WI38 (cell line): ENCODE data around the gene B4GALT5.
"Not testable (repeated sequence)": the region's sequence is repeated elsewhere in the genome, so short reads cannot be mapped to it uniquely, and the experiment has no call there.

Experiments used
- H3K4me3 ChIP-seq: 2 replicates; pipeline ENCODE4 v1.5.1; 2011; ENCODE audit warnings: low read depth, mild to moderate bottlenecking, control low read depth, low read length
- TF ChIP-seq, protein P1 (sequence below): IDR thresholded peaks from 2 replicates; pipeline ENCODE4 v1.5.1; 2012; ENCODE audit warnings: low read depth, mild to moderate bottlenecking, control low read depth, low read length

Gene B4GALT5

DNA sequence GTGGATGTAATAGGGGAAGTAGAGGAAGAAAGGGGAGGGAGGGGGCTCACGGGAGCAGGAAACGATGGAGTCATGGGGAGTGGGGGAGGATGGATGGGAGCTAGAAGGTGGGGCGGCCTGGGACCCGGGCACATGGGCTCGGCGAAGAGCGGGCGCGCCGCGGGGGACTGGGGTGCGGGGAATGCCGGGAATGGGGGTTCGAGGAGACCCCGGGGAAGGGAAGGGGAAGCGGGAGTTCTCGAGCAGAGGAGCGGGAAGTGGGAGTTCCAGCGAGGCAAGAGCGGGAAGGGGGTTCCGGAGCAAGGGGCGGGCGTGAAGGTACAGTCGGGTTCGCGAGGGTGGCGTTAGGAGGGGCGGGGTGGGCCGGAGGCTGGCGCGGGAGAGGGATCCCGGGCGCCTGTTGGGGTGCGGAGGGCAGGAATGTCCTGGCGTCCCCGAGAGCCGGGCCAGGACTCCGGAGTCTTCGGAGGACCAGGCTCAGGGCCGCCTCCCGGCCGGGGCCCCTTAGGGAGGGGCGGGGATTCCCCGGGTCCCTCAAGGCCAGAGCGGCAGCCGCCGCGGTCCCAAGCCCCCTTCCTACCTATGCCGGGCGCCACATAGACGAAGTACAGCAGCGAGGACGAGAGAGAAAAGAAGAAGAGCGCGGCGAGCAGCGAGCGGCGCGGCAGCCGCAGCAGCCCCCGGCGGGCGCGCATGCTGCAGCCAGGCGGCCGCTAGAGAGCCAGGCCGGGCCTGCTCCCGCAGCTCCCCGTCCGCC lies 504 bp downstream of the B4GALT5 start:
- H3K4me3 ChIP-seq = peak overlapping the region; percentile 80
- TF ChIP-seq, protein P1, sequence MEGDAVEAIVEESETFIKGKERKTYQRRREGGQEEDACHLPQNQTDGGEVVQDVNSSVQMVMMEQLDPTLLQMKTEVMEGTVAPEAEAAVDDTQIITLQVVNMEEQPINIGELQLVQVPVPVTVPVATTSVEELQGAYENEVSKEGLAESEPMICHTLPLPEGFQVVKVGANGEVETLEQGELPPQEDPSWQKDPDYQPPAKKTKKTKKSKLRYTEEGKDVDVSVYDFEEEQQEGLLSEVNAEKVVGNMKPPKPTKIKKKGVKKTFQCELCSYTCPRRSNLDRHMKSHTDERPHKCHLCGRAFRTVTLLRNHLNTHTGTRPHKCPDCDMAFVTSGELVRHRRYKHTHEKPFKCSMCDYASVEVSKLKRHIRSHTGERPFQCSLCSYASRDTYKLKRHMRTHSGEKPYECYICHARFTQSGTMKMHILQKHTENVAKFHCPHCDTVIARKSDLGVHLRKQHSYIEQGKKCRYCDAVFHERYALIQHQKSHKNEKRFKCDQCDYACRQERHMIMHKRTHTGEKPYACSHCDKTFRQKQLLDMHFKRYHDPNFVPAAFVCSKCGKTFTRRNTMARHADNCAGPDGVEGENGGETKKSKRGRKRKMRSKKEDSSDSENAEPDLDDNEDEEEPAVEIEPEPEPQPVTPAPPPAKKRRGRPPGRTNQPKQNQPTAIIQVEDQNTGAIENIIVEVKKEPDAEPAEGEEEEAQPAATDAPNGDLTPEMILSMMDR = no peak

DNA sequence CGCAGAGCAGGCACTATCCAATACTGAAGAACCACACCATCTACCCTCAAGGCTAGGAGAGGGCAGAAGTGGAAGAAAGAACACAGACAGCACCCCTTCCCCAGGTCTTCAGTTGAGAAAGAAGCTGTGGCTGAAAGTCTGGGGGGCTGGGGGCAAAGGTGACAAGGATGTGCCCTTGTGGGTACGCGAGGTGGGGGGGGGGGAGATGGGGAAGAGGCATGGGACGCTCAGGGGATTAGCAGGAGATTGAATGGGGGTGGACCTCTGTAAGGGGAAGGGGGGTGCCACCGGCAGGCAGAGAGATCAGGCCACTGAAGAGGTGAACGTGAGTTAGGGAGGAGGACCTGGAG lies 1.1 kb downstream of the B4GALT5 start:
- TF ChIP-seq, protein P1 = no peak
- H3K4me3 ChIP-seq = peak overlapping the region; percentile 80

DNA sequence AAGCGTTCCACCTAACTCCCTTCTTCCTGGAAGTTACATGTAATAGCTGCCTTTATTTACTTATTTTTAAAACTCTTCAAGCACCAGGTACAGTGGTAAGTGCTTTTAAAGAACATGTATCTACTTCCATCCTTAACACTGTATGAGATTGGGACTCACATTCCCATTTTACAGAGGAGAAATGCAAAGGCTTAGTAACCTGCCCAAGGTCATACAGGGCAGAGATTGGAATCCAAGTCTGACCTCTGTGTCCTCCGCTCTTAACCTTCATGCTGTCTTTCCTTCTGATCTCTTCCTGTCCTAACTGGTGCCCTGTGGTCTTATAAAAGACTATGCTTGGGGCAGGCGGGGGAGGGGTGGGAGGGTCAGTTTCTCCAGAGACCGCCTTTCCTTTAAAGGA lies 1.6 kb downstream of the B4GALT5 start:
- H3K4me3 ChIP-seq = peak overlapping the region; percentile 80
- TF ChIP-seq, protein P1 = no peak

DNA sequence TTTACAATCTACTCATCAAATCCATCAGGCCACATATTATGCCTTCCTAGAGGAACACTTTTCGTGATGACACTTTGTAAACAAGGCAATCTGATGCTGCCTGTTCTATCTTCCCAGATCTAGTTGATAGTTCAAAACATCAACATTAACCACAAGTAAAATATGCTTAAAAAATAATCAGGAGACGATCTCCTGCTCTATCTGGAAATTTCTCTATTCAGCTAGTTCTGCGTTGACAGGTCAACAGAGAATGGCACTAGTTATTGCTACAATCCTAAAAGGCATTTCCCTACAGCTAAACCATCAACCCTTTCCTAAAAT lies 2.1 kb downstream of the B4GALT5 start:
- TF ChIP-seq, protein P1 = no peak
- no peak overlapping the region for H3K4me3 ChIP-seq

DNA sequence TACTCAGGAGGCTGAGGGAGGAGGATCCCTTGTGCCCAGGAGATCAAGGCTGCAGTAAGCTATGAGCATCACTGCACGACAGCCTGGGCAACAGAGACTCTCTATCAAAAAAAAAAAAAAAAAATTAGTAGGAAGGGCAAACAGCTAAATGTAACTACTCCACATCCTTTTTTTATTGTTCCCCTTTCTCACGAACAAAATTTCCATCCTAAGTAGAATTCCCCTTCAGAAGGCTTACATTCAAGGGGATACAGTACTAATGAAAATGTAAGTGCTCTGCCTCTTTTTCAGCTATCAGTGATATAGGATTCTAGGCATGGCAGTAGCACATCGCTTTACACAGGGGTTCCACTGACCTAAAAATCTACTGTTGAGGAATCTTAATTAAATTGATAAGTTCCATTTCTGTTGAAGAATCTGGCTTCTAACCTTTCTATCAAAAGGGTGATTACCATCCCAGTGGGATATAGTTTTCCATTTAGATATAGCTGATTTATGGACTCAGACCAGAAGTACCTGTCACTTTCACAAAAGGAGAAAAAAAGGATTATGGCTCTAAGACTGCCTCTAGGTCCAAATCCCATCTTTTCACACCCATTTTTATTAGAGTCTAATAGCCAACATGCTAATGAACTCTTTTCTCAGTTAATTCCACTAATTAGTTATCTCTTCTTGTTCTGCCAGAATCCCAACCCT lies 2.6 kb downstream of the B4GALT5 start:
- H3K4me3 ChIP-seq = no peak overlapping the region
- TF ChIP-seq, protein P1 = no peak

DNA sequence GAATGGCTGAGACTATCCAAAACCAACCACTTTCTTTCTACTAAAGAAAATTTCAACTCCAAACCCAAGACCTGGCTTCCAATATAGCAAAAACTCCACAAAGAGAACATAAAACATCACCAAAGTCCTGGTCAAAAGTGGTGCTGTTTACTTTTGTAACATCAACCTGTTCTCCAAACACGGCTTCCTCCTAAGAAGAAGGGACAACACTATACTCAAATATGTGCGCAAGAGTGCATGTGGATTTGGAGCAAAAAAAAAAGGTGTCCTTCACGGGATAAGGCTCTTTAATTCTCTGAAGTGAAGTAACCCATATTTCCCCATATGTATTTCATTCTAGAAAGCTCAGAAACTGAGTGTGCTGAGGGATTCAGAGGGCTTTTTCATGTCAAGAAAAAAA lies 6.6 kb downstream of the B4GALT5 start:
- TF ChIP-seq, protein P1 = no peak
- H3K4me3 ChIP-seq = no peak overlapping the region

DNA sequence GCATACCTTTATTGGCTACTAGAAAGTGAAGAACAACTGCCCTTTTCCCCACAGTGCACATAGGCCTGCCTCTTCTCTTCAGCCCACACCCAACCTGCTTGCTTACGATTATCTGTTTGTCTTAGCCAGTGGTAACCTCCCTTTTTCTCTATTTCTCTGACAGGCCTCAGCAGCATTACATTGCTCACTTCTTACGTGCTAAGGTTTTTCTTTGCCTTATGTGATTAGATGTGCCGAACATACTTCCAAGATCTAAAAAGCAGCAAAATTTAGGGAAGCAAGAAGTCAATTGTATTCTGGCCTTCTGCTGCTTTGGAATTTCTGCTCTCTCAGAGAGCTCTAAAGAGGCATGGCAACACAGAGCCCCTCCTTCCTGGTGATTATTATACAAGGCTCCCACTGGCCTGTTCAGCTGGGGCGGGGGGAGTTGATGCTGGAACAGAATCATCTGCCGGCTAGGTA lies 7.0 kb downstream of the B4GALT5 start:
- H3K4me3 ChIP-seq = no peak overlapping the region
- TF ChIP-seq, protein P1 = no peak

DNA sequence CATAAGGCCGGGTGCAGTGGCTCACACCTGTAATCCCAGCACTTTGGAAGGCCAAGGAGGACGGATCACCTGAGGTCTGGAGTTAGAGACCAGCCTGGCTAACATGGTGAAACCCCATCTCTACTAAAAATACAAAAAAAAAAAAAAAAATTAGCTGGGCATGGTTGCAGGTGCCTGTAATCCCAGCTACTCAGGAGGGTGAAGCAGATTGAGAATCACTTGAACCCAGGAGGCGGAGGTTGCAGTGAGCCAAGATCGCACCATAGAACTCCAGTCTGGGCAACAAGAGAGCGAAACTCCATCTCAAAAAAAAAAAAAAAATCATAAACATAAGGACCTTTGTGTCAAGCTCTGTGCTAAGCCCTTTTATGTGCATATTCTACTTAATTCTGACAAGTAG lies 7.8 kb downstream of the B4GALT5 start:
- H3K4me3 ChIP-seq = not testable (repeated sequence)
